ENCODE results near the gene DQX1.

Gene DQX1

DNA sequence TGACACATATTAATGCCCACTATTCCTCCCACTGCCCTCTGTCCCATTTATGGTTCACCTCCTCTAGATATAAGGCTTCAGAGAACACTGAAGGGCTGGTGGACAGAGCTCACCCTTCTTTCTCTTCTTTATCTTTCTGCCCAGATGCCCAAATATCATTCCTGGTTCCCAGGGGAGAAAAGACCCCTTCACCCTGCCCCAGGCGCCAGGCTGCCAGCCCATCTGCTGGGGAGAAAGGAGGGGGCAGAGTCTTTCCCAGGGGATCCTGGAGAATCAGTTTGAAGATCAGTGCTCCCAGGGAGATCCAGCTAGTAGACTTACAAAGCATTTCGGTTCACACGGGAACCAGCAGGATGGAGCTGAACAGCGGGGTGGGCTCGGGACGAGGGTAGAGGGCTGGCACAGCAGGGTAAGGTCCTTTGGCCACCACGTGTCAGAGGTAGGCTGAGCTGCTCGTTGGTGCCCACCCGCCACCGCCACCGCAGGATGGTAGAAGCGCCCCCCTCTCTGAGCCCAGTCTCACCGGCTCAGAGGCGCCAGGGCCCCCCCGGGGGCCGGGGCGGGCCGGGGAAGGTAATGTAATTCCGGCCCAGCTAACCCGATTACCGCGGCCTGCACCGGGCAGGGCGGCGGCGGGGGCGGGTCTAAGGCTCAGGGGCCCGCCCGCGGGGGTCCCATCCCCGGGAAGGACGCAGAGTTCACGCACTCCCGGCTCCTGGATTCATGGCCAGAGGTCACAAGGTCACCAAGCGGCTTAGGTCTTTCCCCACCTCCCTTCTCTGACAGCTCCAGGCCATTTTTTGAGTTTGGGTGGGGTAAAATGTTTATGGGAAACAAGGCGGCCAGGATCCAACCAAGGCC lies 13.1 kb downstream of the DQX1 start:
- no peak for DNase-seq

DNA sequence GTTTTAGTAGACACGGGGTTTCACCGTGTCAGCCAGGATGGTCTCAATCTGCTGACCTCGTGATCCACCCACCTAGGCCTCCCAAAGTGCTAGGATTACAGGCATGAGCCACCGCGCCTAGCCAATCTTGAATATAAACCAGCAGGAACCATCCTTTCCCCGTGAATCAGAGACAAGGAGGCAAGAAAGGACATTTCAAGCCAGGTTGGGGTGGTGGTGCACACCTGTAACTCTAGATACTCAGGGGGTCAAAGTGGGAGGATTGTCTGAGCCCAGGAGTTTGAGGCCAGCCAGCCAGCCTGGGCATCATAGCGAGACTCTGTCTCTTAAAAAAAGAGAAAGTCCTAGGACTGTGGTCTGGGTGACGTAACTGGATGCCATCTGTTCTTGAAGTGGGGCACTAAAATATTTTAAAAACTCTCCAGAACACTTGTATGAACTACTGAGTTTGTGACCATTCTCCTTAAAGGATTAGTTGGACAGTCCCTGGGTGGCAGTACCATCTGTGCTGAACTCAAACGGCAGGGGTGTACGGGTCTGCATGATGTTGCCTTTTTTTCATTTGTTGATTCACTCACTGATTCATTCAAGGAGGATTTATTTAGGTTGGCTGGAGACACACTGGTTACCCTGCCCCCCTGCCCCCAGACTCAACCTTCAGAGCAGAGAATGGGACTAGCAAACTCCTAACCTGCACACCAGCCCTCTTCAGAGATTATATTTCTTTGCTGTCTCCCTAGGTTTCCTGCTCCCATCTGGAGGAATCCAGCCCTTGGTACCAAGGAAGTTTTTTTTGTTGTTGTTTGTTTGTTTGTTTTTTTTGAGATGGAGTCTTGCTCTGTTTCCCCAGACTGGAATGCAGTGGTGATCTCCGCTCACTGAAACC lies 14.7 kb downstream of the DQX1 start:
- DNase-seq, result no peak

DNA sequence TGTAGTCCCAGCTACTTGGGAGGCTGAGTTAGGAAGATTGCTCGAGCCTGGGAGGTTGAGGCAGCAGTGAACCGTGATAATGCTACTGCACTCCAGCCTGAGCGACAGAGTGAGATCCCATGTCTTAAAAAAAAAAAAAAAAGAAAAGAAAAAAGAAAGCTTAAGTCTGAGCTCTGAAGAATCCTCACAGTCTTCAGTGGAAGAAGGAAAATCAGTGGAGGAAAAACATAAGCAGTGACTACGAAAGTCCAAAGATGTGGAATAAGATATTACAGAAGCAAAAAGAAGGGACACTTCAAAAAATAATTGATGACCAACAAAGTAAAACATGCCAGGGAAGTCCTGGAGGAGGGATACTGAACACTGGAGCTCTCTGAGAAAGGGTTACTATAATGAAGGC lies 15.8 kb downstream of the DQX1 start:
- no peak for DNase-seq

DNA sequence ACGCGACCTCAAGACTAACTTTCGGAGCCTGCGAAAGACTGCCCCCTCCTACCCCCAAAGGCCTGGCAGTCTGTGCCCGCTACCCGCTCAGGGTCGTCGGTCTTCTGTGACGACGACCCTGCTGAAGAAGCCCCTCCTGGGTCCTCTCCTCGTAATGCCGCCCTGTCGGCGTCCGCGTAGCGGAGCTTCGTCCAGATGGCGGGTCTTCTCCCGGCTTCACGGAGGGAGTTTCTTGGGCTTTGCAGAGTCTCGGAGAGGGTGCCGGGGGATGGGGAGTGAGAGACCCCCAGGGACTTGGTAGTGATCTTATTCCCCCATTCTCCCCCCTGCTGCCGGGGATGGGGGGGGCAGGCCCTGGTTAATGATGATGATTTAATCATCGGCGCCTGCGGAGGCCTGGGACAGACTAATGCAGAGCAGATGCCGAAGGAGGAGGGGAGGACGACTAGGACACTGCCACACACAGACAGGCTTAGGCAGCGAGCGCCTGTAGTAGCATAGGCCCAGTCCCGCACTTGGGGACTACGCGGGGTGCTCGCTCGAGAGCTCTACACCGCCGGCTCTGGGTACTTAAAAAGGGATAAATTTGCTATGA lies 18.0 kb downstream of the DQX1 start:
- DNase-seq, result peak in 29 of 56 donors; percentile 5 to 63 (median 40)

DNA sequence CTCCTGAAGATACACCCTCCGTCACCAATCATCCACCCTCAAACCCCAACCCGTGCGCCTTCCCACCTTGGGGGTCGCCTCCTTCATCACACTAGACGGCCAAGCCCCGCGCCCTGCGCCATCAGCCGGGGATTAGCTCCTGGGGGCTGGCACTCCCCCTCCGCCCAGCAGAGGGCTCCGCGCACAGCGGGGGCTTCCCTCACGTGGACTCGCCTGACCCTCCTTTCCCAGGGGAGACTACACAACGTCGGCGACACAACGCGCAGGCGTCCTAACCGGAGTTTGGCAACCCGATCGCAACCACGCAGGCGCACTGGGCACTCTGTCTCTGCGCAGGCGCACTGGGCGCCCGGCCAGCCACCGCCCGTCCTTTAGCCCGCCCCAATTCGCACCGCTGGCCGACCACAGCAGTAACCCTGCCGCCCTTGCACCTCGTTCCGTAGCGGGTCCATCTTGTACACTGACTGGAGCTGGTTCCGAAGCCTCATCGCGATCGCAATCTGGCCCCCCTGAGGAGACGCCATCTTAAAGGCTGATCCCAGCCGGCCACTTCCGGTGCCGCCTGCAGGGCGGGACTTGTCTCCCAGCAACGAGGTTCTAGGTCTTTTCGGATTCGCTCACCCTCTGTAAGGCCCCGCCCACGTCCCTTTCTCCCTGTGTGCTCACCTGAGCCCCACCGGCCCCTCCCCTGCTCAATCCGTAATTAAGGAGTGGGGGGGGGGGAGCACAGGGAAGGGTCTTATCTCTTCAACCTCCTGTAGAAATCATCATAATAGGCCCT lies 18.7 kb downstream of the DQX1 start, which contains the start of gene PCGF1:
Gene PCGF1 (minus strand): TSS at position 551 of the 781 bp plus-strand sequence. CDS start 27 bp downstream, at position 524.
- DNase-seq, result peak; percentile 68 to 99 (median 95)

DNA sequence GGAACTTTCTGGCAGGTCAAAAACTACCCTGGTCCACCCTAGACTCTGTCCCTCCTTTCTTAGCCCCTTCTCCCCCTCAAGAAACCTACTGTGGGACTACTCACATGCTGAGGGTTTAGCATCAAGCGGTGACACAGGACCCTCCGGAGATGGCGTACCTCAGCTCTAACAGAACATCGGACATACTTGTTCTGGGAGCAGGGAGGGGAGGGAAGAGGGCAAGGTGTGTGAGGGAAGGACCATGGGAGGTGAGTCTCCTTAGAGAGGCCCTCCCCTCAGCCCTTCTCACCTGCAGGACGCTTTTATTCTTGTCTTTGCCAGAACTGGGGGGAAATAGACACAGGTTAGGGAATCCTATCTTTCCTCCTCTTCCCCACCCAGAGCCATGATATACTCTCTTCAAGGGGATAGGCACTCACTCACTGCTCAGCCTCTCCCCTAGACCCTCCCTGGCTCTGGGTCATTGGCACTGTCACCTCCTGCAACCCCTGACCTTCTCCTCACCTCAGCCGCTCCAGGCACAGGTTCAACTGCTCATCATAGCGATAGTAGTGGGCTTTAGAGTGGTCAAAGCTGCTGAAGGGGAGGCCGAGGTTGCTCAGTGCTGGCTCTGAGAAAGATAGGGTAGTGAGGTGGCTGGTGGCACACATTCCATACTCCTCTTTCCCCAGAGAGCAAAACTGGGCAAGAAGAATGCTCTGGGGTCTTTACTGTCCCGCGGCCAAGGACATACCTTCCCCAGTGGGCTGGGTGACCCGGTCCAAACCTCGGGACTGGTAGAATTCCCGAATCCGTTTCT lies 20.4 kb downstream of the DQX1 start:
- no peak for DNase-seq

DNA sequence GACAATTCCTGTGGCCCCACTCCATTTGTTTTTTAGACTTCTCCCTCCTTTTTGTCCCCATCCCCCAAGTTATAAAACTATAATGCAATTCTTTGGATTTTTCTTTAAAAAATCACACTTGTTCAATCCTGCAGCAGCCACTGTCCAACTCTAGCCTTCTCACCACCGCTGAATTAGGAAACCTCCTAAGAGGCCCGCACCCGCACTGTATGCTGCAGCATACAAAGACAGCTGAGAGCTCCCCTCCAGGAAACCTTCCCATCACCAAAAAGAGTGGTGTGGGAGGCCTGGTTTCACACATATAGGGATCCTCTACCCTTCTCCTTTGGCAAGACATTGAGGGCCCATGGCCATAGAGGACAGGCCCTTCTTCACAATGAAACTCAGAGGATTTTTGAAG lies 21.4 kb downstream of the DQX1 start:
- no peak for DNase-seq

DNA sequence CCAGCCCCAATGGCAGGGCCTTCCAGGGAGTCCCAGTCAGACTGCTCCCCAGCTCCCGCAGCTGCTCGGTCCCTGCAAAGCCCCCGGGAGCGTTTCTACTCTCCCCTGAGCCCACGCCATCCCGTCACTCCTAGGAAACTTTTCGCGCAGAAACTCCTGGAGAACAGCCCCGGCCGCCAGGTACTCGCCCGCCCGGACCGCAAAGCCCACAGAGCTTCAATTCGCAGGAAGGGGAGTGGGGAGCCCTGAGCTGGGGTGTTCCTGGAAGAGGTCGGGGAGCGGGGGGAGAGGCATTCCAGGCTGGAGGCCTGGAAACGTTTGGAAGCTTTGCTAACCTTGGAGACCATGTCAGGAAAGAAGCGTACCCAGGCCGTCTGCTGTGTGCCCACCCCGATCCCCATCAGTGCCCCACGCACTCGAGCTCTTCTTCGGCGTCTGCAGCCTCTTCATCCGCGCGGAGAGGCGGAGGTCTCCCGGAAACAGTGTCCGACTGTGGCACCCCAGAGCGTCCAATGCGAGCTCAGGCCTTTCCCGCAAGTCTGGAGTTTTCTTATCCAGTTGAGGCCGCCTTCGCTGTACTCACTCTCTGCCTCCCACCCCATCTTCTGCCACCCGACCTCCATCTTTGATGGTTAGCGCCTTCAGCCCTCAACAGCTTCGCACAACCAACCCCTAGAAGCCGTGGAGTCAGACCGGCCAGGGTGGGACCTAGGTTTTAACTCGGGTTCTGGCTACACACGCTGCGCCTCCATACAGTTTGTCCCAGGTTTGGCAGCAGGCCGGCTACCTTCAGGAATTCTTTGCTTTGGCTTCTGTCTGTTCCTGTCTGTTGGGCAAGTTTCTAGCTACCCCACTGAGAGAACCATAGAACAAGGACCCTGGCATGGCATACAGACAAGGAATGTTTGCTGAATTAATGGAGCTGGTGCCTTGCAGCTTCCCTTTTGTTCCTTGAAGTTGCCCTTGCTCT lies 22.2 kb downstream of the DQX1 start:
- DNase-seq, result no peak

DNA sequence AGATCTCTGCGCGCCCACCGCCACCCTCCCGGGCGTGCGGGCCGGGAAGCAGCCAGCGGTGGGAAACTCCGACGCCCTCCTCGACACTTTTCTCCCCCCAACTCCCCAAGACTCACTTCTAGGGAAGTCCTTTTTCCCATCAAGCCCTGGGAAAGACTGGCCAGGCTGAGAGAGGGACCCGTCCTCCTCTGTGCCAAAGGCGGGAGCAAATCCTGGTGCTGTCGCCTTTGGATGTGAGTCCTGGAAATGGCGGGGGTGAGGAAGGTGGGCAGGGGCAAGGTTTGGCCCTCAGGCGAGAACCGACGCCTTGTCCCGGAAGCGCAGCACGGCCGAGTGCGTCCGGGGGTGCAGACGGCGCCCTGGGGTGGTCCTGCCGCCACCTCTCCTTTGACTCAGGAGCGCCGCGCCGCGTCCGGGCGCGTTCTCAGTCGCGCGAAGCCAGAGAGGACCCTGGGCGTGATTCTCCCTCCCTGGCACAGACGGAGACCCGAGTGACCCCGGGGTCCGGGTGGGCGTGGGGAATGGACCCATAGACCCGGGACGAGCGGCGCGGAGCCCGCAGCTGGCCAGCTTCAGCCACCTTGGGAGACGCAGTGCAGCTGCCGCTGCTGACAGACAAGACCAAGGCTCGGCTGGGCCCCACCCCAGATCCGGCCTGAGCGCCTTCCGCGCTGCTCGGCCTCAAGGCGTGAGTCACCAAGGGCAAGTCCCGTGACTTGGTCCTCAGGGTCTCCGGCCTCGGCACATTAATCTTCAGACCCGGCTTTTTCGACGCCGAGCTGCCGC lies 23.1 kb downstream of the DQX1 start:
- DNase-seq, result peak in 3 of 56 donors; percentile 11 to 24 (median 12)

DNA sequence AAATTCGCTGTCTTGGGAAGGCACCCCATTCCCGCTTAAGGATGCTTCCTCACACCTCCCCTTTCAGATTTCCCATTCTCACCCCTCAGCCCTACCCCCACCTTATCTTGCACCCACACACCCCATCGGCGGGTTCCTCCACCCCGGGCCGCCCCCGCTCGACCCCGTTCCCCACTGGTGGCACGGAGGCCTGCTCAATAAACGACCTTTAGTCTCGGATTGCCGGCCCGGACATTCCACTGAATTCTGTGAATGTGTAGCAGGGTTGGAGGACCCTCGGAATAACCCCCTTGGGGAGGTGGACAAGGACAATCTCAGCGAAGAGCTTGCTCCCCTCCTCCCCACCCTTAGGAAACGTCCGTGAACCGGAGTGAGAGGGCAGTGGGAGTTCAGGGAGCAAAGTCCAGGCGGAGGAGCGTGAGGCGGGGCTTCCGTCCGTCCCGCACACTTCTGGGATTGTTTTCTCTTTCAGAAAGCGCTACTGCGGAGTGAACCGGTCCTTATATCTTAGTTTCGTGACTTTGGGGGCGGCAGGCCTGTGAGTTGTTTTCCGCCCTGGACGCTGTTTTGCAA lies 23.8 kb downstream of the DQX1 start:
- DNase-seq, result no peak

DNA sequence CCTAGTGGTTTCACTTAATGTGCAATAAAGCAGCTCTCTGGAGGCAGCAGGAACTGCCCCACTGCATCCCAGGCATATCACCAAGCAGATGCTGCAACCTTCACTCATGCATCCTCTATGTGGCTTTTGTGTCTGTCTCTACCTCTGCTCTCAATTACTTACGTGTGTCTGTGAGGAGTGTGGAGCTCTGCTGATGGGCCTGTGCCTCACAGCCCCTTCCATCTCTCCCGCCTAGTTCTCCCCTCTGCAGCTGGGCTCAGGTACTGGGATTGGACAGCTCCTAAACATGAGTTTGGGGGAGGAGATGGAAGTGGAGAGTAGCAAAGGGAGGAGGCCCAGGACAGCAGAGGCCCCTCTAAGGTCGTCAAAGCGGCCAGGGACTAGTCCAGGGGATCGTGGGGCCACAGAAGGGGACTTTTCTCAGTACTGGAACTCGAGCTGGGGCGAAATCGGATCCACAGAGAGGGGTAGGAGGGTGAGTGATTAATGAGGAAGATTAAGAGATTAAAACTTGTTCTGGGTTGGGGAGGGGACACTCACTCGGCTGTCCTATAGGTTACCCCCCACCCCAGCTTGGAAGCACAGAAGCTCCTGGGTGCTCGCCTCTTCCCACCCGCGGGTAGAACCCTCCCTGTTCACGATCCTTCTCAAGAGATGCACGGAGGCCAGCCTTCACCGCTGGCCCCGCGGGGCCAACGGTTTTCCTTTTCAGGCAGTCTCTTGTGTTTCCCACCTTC lies 24.5 kb downstream of the DQX1 start:
- DNase-seq, result no peak

DNA sequence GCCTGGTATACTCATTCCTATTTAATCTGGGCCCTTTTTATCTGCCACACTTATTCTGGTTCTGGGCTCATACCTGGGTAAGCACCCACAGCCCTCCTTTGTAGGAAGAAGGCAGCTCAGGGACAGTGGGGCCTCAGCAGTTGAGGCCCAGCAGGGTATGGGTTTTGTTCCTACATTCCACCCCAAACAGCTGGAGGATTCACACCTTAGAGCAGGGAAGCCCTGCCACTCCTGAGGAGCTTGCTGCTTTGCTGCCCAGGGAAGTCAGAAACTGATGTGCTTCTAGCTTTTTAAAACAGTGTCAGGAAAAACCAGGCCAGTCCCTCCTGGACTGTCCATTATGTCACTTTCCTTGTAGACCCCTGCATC lies 25.5 kb downstream of the DQX1 start:
- no peak for DNase-seq

DNA sequence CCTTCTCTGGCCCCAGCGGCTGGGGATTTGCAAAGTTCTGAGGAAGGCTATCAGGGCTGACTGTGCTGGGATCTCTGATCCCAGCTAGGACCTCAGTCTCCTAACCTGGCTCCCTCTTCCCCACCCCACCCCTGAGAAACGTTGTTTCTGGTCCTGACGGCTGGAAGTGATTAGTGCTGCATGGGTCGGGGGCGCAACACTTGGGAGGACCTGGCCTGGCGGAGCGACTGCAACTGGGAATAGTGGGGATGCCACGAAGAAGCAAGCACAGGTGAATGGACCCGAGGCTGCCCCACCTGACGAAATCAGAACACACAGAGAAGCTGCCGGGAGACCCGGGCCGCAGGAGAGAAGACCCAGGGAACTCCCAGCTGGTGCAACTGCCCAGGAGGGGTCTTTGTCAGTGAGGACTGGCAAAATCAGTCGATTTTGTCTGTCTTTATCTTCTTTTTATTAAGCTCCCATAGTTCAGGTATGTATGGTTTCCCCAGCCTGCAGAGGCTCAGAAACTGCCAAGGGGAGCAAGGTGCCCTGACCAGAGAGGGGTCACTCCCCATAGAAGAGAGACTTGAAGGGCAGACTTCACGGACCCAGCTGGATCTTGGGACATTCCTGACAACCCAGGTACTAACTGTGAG lies 26.0 kb downstream of the DQX1 start:
- DNase-seq, result no peak

DNA sequence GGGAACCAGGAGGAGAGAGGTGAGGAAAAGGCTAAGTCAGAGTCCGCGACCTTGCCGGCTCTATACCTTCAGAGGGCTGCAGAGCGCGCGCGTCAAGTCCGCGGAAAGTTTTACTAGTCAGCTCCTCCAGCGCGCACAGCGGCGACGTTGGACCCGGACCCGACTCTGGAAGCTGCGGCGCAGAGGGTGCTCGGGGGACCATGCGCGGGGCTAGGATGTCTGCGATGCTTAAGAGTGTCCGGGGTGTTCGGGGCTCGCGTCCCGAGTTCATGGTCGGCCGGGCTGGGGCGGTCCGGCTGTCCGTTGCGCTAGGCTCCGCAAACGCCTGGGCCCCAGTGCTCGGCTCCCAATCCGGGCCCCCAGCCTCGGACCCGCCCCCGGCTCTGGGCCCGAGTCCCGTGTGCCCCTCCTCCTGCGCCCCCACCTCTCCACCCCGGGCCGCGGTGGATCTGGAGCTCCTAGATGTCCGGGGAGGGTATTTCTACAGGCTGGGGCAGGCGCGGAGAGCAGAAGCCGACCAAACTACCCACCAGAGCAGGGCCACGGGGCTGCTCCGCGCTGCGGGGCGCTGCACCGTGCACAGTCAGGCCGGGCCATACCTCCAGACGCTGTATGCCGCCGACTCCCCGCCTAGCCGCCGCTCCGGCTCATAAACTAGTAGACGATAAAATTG lies 26.6 kb downstream of the DQX1 start, which contains the start of gene LBX2:
Gene LBX2 (minus strand): TSS at position 337 of the 673 bp plus-strand sequence. CDS start 66 bp downstream, at position 271.
- no peak for DNase-seq

DNA sequence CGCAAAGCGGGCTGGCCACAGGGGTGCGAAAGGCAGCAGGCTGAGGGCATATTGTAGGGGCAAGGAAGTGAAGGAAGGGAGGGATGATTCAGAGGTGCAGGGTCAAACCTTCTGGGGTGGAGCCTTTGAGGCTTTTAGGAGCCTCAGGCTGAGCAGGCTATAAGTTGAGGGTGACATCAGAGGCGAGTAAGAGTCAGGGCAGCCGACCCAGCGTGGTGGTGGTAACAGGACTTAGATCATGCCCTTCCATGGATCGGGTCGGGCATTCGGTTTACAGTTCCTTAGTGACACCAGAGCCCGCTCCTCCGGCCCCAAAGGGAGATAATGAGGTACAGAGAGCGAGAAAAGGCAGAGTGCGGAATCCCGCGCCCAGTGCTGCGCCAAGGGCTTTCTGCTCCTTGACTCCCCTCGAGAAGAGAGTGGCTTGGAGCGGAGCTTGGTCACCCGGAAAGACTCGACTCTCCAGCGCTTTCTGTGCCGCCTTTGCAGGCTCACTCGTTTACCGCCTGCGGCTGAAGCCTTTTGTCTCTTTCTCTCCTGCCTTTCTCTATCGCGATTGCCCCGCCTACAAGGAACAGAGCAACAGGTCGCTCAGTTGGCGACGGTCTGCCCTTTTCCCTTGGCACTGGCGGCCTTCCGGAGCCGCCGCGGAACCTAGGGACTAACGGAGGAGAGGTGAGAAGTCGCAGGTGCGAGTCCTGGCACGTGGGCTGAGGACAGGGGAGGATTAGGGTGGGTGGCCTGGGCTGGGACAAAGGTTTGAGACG lies 27.3 kb downstream of the DQX1 start:
- no peak for DNase-seq
